ENCODE results near the gene CDH1.
"Not testable (repeated sequence)": the region's sequence is repeated elsewhere in the genome, so short reads cannot be mapped to it uniquely, and the experiment has no call there.

Gene CDH1

DNA sequence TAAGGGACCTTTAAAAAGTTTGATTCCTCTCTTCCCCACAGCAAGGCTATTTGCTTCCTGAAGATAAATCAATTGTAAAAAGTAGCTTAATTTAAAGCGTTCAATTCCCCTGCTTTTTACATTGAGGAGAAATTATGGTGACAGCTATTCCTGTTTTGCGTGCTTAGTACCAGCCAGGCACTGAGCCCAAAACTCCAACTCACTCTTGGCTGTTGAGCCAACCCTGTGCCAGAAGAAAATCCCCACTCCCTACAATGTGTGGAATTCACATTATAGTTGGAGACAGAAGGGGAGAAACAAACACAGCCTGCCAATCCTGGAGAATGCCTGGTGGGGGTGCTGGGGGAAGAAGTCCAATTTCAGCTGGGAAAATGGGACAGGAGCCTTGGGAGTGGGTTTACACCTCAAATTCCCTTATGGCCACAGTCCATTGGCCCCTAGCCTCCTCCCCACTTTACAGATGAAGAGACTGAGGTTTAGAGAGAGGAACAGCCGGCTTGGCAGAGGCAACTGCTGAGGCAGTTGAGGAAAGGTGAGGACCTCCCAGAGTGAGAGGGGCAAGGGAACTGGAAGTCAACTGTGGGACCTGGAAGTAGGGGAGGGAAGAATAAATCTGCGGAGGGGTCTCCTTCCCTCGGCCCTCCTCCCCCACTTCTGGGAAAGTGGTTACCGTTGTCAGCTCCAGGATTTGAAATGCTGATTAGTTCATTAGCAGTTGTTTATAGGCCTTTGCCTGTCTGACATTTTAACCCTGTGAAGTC, 26.1 kb downstream of the CDH1 start:
- peak; percentile 67 for DNase-seq (ENCODE audit: low spot score)

DNA sequence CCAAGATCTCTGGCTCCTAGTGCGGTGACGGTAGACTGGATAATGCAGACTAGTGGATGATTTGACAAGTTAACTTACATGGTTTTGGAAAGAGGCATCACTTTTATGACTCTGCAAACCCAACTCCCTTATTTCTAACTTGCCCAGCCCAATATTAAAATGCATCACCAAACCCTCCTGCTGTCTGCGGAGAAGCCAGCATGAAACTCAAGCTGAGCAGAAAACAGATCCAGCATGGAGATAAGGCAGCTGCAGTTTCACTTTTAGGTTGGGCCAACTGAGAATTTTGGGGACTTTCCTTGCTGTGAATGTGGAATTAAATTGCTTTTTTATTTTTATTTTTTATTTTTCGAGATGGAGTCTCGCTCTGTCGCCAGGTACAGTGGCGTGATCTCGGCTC, 27.8 kb downstream of the CDH1 start:
- no peak for DNase-seq (ENCODE audit: low spot score)

DNA sequence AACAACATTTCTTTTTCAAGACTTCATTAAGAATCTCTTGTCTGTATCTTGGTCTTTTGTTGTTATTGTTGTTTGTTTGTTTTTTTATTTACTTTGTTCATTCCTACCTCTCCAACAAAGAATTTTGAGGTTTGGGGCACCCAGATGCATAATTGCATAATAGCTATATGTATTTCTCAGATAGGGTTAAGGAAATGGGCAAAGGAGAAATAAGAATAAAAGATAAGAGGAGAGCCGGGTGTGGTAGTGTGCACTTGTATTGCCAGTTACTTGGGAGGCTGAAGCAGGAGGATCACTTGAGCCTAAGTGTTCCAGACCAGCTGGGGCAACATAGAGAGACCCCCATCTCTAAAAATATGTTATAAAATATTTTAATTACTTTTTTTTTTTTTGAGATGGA, 30.5 kb downstream of the CDH1 start:
- DNase-seq (ENCODE audit: low spot score) = no peak

DNA sequence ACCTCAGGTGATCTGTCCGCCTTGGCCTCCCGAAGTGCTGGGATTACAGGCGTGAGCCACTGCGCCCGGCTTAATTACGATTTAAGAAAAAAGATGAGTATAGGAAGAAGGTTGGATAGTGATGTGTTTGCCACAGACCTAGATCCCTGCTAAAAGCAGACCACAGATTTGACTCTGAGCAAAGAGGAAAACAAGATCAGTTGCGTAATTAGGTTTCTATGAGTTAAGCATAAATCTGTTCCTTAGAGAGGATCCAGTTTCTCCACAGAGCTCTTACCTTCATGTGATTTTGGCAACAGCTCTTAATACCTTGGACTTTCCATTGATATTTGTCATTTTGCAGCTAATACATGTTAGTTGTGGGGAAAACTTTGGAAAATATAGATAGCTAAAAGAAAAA, 31.1 kb downstream of the CDH1 start:
- DNase-seq (ENCODE audit: low spot score) = no peak

DNA sequence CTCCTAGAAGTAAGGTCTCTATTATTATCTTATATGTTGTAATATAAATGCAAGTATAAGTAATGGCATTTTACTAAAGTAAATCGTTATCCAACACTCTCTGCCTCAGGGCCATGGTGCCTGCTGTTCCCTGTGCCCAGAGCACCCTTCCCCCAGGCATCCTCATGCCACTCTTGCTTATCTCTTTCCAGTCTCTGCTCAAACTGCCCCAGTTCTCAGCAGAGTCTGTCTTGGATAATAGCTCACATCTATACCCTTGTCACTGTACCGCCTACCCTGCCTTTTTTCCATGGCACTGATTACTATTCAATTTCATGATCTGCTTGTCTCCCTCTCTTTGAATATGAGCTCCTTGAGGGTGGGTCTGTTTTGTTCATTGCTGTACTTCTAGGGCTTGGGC, 31.7 kb downstream of the CDH1 start:
- DNase-seq (ENCODE audit: low spot score) = no peak

DNA sequence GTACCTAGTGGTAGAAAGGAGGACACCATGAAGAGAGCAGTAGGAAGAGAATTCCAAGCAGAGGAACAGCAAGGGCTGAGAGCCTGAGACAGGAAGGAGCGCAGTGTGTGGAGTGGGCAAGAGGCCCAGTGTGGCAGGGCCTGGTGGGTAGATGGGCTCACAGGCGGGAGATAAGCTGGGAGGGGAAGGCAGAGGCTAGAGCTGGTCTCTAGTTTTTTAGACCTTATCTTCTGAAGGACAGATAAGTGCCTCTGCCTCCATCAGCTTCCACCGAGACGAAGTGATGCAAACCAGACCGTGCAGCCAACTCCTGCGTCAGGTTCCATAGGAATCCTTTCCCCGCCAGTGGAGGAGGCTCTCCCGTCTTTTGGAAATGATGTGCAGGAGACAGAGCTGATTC, 33.6 kb downstream of the CDH1 start:
- DNase-seq (ENCODE audit: low spot score) = no peak

DNA sequence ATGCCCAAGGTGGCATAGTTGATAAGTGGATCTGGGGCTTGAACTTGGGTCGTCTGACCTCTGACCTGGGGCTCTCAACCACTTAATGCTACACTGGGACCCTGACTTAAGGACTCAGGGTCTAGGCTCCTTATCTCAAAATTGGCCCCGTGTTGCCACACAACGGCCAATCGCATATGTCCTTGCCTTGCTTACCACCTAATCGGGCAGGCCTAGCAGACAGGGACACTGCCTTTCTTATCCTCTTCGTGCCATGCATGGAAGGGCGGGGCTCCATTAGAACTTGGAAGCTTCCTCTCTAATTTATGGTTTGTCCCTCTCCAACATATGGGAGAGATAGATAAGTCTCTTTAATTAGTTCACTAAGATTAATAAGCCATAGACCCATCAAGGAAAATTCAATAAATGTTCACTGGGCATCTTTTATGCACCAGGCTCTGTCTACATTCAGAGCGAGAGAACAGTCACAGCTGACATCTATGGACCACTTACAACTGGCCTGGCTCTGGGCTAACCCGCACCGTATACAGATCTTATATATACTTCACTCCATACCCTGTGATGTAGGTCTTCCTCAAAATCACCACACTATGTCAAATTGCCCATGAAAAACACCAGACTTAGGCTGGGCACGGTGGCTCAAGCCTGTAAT, 35.1 kb downstream of the CDH1 start:
- DNase-seq (ENCODE audit: low spot score) = no peak

DNA sequence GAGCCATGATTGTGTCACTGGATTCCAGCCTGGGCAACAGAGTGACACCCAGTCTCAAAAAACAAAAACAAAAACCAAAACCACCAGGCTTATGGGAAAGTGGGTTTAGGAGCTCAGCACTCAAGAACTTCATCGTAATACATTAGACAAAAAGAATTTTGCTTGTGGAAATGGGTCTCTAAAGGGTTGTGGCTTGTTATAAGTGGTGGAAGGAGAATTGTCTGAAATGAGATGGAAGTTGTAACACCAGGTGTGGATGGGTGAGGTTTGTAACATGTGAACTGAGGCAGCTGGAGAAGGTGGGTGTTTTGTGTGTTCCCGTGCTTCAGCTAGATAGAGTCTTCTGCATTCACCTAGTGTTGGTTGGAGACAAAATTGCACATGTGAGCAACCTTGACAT, 35.8 kb downstream of the CDH1 start:
- no peak for DNase-seq (ENCODE audit: low spot score)

DNA sequence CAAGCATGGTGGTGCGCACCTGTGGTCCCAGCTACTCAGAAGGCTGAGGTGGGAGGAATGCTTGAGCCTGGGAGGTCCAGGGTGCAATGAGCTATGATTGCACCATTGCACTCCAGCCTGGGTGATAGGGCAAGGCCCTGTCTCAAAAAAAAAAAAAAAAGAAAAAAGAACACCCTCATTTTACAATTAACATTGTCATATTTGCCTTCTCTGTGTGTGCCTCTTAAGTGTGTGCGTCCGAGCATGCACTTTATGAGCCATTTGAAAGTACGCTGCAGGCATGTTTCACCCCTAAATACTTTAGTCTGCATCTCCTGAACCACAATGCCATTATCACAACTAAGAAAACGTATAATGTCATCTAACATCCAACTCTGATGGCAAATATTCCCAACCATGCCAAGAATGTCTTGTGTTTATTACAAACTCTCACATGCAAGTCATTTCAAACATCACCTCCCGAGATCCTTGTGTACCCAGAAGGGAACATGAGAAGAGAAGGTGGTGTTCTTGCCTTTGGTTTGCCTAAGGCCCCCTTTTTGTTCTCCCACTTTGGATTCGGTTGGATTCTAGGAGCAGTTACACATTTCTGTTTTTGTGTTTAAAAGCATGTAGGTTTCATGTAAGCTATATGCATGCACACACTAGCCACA, 38.0 kb downstream of the CDH1 start:
- no peak for DNase-seq (ENCODE audit: low spot score)

DNA sequence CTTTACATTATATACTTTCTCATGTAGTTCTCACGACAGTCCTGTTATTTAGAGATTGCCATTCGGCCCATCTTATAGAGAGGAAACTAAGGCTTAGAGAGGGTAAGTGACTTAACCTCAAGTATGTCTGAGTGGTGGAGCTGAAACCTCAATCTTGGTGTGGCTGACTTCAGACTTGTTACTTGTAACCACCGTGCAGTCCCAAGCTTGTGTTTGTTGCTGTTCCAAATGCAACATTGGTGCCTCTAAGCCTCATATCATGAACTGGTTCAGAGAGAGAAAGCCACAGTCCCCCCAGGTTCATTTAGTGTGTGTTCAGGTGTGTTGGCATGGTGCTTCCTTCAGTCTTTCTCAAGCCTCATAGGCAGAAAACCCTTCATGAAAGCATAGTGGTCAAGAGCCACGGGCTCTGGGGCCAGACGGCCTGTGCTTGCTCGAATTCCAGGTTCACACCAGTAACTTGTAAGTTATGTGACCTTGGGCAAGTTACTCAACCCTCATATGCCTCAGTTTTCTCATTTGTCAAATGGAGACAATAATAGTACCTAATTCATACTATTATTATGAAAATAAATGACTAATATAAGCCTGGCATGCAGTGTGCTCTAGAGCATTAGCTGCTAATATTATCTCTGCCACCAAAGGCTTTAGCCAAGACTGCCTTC, 39.9 kb downstream of the CDH1 start:
- DNase-seq (ENCODE audit: low spot score) = no peak

DNA sequence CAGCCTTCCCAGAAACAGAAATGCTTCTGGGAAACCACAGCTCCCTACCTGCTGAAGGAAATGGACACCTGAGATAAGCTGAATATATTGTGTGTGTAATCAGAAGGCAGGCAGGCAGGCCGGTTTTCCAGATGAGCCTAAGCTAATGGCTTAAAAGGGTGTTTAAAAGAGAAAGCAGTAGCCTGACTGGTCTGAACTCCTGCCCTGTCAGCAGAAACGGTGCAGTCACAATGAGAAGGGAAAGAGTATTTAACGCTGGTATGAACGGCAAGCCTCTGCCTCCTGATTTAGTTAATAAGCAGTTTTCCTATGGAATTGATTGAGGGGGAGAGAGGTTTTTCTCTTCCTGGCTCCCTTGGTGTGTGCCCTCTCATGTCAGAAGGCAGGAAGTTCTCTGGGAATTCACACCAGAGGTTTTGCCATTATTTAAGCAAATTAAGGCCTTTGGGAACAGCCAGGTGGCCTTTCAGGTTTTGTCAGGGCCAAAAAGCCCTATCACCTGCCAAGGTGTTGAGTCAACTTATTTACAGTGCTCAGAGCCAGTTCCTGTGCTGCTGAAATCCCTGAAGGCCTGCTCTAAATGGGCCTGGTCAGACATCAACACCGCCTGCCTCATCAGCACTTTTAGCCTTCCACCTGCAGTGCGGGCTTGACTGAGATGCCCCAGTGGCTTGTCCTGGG, 41.6 kb downstream of the CDH1 start:
- no peak for DNase-seq (ENCODE audit: low spot score)

DNA sequence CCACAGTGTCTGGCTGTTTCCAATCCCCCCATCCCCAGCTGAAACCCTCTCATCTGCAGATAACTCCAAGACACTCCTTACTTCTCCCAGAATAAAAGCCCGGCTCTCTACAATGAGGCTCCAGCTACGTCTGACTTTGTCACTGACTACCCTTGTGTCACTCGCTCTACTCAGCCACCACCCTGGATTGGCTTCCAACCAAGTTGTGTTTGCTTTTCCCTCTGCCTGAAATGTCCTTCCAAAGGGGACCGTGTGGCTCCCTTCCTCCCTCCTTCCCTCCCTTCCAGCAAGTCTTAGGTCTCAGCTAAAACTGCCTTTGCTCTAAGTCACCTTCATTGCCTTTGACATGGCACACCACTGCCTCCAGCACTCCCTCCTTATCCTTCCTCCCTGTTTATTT, 42.8 kb downstream of the CDH1 start:
- no peak for DNase-seq (ENCODE audit: low spot score)

DNA sequence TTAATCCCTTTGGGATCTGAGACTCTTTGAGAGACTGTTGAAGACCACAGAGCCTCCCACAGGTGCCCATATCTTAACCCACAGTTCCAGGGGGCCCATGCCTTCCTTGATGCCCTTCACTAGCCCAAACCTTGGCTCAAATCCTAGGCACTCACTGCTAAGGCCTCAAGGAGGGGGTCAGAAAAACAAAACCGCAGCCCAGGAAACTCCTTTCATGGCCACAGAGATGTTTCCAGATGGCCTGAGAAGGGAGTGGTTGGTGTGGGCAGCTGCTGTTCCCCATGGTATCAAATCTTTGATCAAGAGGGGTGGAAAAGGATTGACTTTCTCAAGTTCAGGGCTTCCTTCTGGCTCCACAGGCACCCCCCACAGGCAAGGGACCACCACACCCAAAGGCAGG, 44.7 kb downstream of the CDH1 start:
- DNase-seq (ENCODE audit: low spot score) = no peak

DNA sequence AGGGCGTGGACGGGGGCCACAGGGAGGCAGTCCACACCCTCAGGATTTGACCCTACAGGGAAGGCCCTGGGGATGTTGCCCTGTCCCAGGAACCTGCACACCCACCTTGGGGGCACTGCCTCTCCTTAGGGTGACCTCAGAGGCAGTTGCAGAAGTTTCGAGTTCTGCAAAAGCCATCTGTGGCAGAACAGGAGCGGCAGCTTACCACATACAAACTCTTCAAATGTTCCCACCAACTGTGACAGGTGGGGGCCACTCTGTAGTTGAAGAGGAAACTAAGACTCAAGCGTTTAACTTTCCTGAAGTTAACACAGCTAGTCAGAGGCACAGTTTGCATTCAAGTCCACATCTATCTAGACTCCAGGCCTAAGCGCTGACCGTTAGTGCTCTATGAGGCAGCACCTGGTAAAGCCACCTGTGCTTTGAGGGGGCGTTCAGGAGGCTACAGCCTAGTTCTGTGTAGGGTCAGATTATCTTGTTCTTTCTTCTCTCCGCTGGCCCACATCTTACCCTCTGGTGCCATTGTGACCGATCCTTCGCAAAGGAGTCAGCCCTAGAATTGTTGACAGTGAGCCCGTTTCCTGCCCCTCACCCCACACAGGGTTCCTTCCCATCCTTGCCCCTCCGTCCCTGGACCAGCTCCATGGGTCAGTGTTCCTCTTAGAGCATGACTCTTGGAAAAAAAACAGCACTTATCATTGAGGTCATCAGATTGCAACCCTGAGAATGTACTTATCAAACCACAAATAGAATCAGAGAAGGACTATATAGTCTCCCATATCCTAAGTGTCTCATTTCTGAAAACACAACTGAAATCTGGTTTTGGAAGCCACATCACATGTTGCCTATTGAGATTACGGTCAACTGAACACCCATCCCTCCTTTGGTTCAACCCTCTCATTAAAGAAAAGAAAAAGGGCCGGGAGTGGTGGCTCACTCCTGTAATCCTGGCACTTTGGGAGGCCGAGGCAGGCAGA, 45.4 kb downstream of the CDH1 start:
- DNase-seq (ENCODE audit: low spot score) = no peak

DNA sequence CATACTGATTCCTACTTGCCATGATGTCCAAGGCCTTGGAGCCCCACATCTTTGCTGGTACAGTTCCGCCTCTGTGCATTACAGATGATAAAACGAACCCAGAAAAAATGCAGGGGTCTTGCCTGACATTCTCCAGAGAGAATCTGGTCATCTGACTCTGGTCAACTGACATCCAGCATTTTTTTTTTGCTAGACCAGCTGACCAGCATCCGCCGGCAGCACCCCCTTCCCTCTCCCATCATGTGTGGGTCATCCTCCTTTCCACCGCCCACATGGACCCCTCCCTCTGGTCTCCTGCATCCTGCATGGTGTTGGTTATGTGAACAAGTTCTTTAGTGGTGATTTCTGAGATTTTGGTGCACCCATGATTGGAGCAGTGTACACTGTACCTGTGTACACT, 47.1 kb downstream of the CDH1 start:
- DNase-seq (ENCODE audit: low spot score) = no peak

DNA sequence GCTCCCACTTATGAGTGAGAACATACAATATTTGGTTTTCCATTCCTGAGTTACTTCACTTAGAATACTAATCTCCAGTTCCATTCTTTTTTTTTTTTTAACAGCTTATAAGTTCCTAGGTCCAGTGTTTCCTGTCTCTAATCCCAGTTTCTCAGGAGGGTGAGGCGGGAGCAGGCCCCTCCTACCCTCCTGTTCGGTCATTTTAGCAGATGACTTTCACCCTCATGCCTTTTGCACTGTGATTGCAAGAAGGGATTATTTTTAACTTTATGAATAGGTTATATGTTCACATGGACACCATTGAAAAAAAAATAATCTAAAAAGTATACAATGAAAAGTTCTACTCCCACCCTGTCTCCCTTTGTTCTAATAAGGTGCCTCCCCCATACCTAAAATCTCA, 47.6 kb downstream of the CDH1 start:
- DNase-seq (ENCODE audit: low spot score) = no peak

DNA sequence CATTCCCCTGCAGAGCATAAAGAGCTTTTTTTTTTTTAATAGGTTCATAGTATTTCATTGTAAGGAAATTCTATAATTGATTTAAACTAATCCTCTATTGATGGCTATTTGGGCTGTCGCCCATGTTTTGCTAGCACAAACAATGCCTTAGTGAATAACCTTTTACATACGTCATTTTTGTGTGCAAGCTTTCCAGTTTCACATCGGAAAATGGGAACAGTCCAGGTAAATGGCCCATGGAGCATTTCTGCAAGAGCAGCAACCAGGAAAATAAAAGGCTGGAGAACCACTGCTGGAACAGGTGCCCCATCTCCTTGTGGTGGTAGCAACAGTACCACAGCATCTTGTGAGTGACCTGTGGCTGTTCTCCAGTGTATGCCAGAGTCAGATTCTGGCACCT, 48.6 kb downstream of the CDH1 start:
- DNase-seq (ENCODE audit: low spot score) = no peak

DNA sequence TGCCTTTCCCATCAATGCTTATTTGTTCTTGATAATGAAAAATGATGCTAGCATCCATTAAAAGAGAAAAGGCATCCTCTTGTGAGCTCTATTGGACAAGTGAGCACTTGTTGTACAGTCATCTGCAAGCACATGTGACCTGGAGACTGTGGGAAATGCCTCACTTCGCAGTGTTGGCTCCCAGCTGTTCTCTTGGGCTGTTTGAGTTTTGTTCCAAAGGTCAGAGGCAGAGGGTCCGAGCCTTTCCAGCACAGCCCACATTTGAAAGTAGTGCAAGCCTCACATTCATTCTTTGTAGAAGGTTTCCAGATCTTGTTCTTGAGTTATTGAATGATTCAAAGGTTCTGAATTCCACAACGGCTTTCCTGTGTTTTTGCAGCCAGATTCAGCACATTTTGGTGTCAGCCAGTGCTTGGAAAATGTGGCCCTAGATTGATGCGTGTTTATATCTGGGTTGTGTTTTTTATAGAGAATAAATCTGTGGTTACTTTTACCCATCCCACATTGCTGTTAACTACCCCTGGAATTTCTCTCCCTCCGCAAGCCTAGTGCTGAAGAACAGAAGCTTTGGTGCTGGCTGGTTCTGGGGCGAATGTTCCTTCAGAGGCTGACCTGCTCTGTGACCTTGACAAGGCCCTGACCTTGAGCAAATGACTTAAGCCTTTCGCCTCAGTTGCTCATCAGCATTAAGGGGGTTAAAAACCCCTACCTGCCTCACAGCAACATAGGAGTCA, 49.8 kb downstream of the CDH1 start:
- peak; percentile 96 for DNase-seq (ENCODE audit: low spot score)

DNA sequence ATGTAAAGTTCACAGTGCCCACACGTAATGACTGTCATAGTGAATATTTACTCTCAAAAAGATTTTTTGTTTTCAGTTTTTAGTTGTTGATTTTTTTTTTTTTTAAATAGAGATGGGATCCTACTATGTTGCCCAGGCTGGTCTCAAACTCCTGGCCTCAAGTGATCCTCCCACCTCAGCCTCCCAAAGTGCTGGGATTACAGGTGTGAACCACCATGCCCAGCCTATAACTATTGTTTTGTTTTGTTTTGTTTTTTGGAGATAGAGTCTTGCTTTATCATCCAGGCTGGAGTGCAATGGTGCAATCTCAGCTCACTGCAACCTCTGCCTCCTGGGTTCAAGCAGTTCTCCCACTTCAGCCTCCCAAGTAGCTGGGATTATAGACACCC, 50.3 kb downstream of the CDH1 start:
- DNase-seq (ENCODE audit: low spot score) = not testable (repeated sequence)

DNA sequence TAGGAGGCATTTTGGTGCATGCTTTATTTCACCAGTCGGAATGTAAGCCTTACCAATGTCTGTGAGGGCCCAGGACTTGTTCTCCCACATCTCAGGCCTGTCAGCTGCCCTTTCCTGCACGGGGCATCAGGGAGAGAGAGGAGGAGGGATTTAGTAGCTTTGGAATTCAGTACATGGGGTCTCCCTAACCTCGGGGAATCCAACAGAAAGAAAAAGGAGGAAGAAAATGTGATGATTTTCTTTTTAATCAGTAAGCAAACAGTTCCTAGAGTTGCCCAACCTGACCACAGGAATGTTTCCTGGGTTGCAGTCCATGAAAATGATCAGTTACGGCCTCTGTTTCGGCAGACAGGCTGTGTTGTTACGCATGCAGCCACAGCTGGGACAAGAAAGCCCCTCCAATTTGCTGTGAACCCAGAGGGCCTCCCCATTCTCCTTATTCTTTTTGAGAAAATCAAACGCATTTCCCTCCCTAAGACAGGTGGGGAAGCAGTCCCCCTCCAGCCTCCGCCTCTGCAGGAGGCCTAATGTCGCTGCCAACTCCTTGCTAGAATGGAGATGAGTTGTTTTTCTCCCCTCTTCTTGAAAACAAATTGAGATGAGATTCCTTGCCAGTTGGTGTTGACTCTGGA, 53.2 kb downstream of the CDH1 start:
- no peak for DNase-seq (ENCODE audit: low spot score)

Data from Ammon's horn (tissue), 1 donor.